ENCODE data around the gene GNG8. TPM values are rescaled to one million over a fixed set of nuclear protein-coding genes. Genes with fewer than 3 reads are reported as not detected.

The GNG8 gene
- total and polyA plus RNA-seq, 2 experiments from 2014 or later, result 4.6 TPM; not detected in 1

DNA sequence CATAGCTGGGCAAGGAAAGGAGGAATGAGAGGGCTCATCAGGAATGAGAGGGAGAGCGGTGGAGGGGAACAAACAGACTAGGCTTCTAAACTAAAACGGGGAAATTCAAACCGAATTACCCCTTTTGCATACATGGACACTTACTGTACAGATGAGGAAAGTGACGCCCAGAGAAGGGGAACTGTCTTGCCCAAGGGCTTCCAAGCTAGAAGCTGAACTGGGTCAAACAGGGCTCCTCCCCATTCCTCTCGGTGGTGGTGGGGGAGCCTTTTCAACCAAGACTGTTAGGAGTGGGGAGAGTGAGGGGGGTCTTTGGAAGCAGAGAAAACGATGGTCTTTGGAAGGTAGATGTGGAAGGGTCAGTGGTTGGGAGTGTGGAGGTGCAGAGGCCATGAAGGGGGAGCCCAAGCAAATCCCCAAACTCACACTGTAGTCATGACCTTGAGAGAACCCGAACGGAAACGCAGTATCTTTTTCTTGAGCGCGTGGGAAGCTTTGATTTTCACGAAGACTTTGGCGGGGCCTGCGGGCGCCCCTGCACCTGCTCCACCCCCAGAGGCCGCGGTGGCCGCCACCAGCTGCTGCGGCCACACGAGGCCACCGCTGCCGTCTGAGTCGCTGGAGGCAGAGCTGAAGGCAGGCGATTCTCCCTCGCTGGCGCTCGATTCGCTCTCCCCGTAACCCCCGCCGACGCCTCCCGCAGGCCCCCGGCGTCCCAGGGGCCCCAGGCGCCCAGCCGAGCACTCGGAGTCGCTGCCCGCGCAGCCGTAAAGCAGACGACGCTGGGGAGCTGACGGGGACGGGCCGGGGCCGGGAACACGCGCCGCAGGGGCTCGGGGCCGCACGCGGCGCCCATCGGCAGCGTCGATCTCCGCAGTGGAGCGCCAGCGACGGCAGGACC is 12.3 kb upstream of the GNG8 start:
- WGBS (ENCODE audit: low lambda C conversion rate, missing lambda C conversion rate), result 57% methylated on average over 29 of the region's 63 CpGs
- no peak overlapping the region for H3K4me2 ChIP-seq
- H3K36me3 ChIP-seq (replicated peaks; ENCODE audit: insufficient read depth, low read depth), result no peaks in the 10 kb centered on the region

DNA sequence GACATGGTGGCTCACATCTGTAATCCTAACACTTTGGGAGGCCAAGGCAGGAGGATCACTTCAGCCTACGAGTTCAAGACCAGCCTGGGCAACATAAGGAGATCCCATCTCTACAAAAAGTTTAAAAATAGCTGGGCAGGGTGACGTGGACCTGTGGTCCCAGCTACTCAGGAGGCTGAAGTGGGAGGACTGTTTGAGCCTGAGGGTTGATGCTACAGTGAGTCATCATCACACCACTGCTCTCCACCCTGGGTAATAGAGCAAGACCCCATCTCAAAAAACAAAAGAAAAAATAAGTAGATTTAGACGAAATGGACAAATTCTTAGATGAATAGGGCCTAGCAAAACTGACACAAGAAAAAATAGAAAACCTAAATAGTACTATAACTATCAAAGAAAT is 10.4 kb upstream of the GNG8 start:
- no peak overlapping the region for H2AFZ ChIP-seq
- no peaks in the 10 kb centered on the region for H4K20me1 ChIP-seq (ENCODE audit: insufficient read depth, poor library complexity, severe bottlenecking)
- H3K79me2 ChIP-seq, result no peaks in the 10 kb centered on the region
- no peak overlapping the region for H3K4me3 ChIP-seq
- peaks cover 25% of the 10 kb centered on the region for H3K27me3 ChIP-seq
- 84% methylated on average over 3 of the region's 3 CpGs for WGBS (ENCODE audit: low lambda C conversion rate, missing lambda C conversion rate)
- H3K4me1 ChIP-seq (ENCODE audit: insufficient read depth), result no peaks in the 10 kb centered on the region
- H3K27ac ChIP-seq, result no peak overlapping the region
- H3K9me2 ChIP-seq (replicated peaks; ENCODE audit: insufficient read depth), result no peaks in the 10 kb centered on the region
- H3K4me2 ChIP-seq, result no peak overlapping the region
- no peaks in the 10 kb centered on the region for H3K9me3 ChIP-seq (ENCODE audit: low read depth)
- DNase-seq (ENCODE audit: low spot score), result no peak
- no peaks in the 10 kb centered on the region for H3K36me3 ChIP-seq (replicated peaks; ENCODE audit: insufficient read depth, low read depth)
- TF ChIP-seq EZH2phosphoT487 (IDR thresholded peaks at IDR 0.05; ENCODE audit: low read depth, severe bottlenecking, unreplicated experiment), result no peak
- no peak for TF ChIP-seq EZH2 (IDR thresholded peaks at IDR 0.05; ENCODE audit: borderline replicate concordance)
- TF ChIP-seq, protein P1, sequence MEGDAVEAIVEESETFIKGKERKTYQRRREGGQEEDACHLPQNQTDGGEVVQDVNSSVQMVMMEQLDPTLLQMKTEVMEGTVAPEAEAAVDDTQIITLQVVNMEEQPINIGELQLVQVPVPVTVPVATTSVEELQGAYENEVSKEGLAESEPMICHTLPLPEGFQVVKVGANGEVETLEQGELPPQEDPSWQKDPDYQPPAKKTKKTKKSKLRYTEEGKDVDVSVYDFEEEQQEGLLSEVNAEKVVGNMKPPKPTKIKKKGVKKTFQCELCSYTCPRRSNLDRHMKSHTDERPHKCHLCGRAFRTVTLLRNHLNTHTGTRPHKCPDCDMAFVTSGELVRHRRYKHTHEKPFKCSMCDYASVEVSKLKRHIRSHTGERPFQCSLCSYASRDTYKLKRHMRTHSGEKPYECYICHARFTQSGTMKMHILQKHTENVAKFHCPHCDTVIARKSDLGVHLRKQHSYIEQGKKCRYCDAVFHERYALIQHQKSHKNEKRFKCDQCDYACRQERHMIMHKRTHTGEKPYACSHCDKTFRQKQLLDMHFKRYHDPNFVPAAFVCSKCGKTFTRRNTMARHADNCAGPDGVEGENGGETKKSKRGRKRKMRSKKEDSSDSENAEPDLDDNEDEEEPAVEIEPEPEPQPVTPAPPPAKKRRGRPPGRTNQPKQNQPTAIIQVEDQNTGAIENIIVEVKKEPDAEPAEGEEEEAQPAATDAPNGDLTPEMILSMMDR (IDR thresholded peaks at IDR 0.05; ENCODE audit: poor library complexity), result no peak

More for the DNA sequence above, 12.3 kb upstream of the GNG8 start:
- H3K9me3 ChIP-seq (ENCODE audit: low read depth), result no peaks in the 10 kb centered on the region
- H3K27me3 ChIP-seq, result peaks cover 24% of the 10 kb centered on the region
- H4K20me1 ChIP-seq (ENCODE audit: insufficient read depth, poor library complexity, severe bottlenecking), result no peaks in the 10 kb centered on the region
- no peak overlapping the region for H3K4me3 ChIP-seq
- H2AFZ ChIP-seq, result no peak overlapping the region
- no peaks in the 10 kb centered on the region for H3K9me2 ChIP-seq (replicated peaks; ENCODE audit: insufficient read depth)
- no peaks in the 10 kb centered on the region for H3K4me1 ChIP-seq (ENCODE audit: insufficient read depth)
- TF ChIP-seq EZH2 (IDR thresholded peaks at IDR 0.05; ENCODE audit: borderline replicate concordance), result peak; percentile 65
- TF ChIP-seq, protein P1 (IDR thresholded peaks at IDR 0.05; ENCODE audit: poor library complexity), result no peak
- no peak for DNase-seq (ENCODE audit: low spot score)
- no peaks in the 10 kb centered on the region for H3K79me2 ChIP-seq
- H3K27ac ChIP-seq, result no peak overlapping the region

DNA sequence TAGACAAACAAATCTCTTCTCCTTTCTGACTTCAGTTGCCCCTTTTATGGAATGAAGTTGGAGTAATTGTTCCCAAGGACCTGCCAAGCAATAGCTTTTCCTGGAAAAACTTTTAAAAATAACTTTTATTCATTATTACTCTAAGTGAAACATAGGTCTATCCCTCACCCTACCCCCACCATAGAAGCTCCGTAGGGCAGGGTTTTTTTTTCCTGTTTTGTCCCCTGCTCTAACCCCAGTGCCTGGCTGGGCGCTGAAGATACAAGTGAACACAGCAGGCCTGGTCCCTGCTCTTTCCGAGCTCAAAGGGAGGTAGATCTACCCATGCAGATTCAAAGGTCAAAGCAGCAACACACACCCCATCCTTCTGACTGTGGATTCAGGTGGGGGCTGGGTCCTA is 8.7 kb upstream of the GNG8 start:
- Histone ChIP-seq H3K27me3 (peaks cover 27% of the 10 kb centered on the region), H3K4me1 (ENCODE audit: insufficient read depth) (peaks cover 6% of the 10 kb centered on the region), H4K20me1 (ENCODE audit: insufficient read depth, poor library complexity, severe bottlenecking) (no peaks in the 10 kb centered on the region), H3K9me3 (ENCODE audit: low read depth) (no peaks in the 10 kb centered on the region), H2AFZ (no peak overlapping the region), H3K79me2 (no peaks in the 10 kb centered on the region), H3K4me3 (no peak overlapping the region), H3K9me2 (replicated peaks; ENCODE audit: insufficient read depth) (no peaks in the 10 kb centered on the region), H3K4me2 (no peak overlapping the region), H3K27ac (no peak overlapping the region), H3K36me3 (replicated peaks; ENCODE audit: insufficient read depth, low read depth) (no peaks in the 10 kb centered on the region)
- no peak for DNase-seq (ENCODE audit: low spot score)
- WGBS (ENCODE audit: low lambda C conversion rate, missing lambda C conversion rate), result 42% methylated on average over 3 of the region's 3 CpGs
- TF ChIP-seq EZH2 (IDR thresholded peaks at IDR 0.05; ENCODE audit: borderline replicate concordance), result no peak
- TF ChIP-seq, protein P1 (IDR thresholded peaks at IDR 0.05; ENCODE audit: poor library complexity), result no peak
- TF ChIP-seq EZH2phosphoT487 (IDR thresholded peaks at IDR 0.05; ENCODE audit: low read depth, severe bottlenecking, unreplicated experiment), result no peak

All from hepatocyte (in vitro differentiated cells).